Fibroblast of pulmonary artery (primary cell): Measurements from ENCODE around the gene ADRA1B.

Experiments
- DNase-seq: peaks from one replicate; pipeline ENCODE4 v3.0.0-alpha.2; 2010; ENCODE audit warnings: low read depth
- H3K4me3 ChIP-seq: replicated peaks from 2 replicates; pipeline ENCODE4 v1.5.1; 2011; ENCODE audit warnings: low read depth, mild to moderate bottlenecking, control low read depth, low read length, moderate library complexity
- TF ChIP-seq, protein P1 (sequence below): IDR thresholded peaks from 2 replicates; pipeline ENCODE4 v1.5.1; 2011; ENCODE audit warnings: mild to moderate bottlenecking, control low read depth, low read length, inconsistent platforms; ENCODE audit errors: missing control alignments

ADRA1B gene

DNA sequence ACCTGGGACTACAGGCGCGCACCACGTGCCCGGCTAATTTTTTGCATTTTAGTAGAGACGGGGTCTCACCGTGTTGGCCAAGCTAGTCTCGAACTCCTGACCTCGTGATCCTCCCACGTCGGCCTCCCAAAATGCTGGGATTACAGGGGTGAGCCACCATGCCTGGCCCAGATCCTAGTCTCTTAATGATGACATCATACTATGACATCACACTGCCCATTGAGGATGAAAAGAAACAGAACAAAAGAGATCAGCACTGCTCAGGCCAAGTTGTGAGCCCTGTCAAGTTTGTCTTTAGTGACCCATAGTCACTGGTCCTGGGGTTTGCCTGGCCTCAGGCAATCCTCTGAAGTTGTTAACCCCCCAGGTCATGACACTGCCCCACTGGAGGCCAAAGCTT, 21.3 kb downstream of the ADRA1B start:
- no peak overlapping the region for H3K4me3 ChIP-seq
- no peak for DNase-seq
- TF ChIP-seq, protein P1, sequence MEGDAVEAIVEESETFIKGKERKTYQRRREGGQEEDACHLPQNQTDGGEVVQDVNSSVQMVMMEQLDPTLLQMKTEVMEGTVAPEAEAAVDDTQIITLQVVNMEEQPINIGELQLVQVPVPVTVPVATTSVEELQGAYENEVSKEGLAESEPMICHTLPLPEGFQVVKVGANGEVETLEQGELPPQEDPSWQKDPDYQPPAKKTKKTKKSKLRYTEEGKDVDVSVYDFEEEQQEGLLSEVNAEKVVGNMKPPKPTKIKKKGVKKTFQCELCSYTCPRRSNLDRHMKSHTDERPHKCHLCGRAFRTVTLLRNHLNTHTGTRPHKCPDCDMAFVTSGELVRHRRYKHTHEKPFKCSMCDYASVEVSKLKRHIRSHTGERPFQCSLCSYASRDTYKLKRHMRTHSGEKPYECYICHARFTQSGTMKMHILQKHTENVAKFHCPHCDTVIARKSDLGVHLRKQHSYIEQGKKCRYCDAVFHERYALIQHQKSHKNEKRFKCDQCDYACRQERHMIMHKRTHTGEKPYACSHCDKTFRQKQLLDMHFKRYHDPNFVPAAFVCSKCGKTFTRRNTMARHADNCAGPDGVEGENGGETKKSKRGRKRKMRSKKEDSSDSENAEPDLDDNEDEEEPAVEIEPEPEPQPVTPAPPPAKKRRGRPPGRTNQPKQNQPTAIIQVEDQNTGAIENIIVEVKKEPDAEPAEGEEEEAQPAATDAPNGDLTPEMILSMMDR: no peak

GRCh38 chr5:159943326-159943725, 27.0 kb downstream of the ADRA1B start:
- H3K4me3 ChIP-seq: no peak overlapping the region
- TF ChIP-seq, protein P1: no peak
- no peak for DNase-seq

GRCh38 chr5:159944056-159944600, 27.8 kb downstream of the ADRA1B start:
- TF ChIP-seq, protein P1: no peak

GRCh38 chr5:159945359-159945758, 29.1 kb downstream of the ADRA1B start:
- no peak for DNase-seq
- H3K4me3 ChIP-seq: no peak overlapping the region
- TF ChIP-seq, protein P1: no peak

More at GRCh38 chr5:159944056-159944600, 27.8 kb downstream of the ADRA1B start:
- no peak for DNase-seq
- no peak overlapping the region for H3K4me3 ChIP-seq

DNA sequence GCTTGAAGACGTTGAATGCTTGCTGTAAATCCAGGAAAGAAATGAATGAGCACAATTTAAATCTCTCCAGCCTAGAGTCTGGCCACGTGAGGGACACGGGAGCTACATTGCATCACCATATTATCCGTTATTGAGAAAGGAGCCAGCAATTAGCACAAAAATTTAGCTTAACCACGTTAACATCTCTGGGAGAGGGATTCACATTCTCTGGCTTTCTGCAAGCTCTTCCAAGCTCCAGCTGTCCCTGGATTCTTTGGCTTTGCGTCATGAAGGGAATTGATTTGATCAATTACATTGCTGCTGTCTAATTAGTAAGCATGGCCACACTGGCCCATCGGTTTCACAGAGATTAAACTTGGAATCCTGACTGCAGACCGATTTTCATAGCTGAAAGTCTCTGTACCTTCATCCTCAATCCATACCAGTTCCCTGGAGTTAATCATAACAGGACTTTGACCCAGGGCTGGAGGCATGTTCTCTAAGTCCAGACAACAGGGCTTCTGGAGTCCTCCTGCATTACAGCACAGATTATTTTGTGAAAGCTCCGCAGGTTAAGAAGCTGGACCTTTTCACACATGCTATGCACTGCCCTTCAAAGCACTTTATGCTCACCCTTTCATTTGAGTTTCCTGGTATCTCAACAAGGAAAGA, 31.6 kb downstream of the ADRA1B start:
- DNase-seq: peak; percentile 23
- H3K4me3 ChIP-seq: no peak overlapping the region
- TF ChIP-seq, protein P1: no peak

DNA sequence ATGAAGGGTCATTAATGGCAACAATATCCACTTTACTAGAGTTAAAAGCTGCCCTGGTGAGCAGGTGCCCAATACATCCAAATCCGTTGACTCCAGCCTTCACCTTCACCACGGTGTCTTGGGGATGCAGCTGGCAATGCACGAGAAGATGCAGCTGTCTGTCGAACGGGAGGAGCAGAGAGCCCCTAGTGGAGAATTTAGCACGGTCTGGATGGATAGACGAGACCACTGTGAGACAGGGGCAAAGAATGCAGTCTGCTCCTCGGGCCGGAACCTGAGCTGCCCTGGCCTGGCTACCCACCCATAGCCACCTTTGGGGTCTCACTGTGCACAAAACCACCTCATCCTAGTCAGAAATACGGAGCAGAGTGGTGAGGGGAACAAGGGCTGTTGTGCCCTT, 35.1 kb downstream of the ADRA1B start:
- no peak overlapping the region for H3K4me3 ChIP-seq
- no peak for DNase-seq
- TF ChIP-seq, protein P1: peak; percentile 40

DNA sequence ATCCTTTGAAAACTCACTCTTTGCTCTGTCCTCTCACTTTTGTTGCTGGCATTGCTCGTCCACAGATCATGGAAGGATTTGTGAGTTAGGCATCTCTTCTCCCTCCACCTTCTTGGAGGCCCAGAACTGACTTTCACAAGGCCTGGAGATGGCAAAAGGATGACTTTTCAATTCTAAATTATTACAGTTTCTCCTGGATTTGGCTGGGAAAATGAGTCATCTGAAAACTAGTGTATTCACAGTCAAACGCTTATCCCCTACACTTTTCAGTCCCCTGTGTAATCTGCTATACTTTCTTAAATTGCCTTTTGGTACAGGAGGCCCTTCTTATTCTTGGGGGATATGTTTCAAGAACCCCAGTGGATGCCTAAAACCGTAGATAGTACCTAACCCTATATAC, 35.6 kb downstream of the ADRA1B start:
- DNase-seq: no peak
- TF ChIP-seq, protein P1: no peak
- no peak overlapping the region for H3K4me3 ChIP-seq
